ENCODE data around the gene TMEM139. TPM values are rescaled to one million over a fixed set of nuclear protein-coding genes. Genes with fewer than 3 reads are reported as not detected.

Gene TMEM139
- total RNA-seq, 1 donor from 2014 or later: 0.20 TPM

- TF ChIP-seq CTCF (IDR thresholded peaks at IDR 0.05; ENCODE audit: insufficient read depth, low read depth, low read length): no peak
- TF ChIP-seq EZH2 (IDR thresholded peaks at IDR 0.05; ENCODE audit: insufficient read depth, low read length): no peak
- H3K4me2 ChIP-seq (ENCODE audit: low read length): no peak overlapping the region
- Mint-ChIP-seq H3K4me3 (ENCODE audit: unreplicated experiment) (no peak overlapping the region), H3K27ac (ENCODE audit: unreplicated experiment) (no peak overlapping the region), H3K4me1 (ENCODE audit: low read depth, unreplicated experiment) (no peaks in the 10 kb centered on the region), H3K9me3 (ENCODE audit: unreplicated experiment) (no peaks in the 10 kb centered on the region), H3K36me3 (ENCODE audit: low read depth, unreplicated experiment) (no peaks in the 10 kb centered on the region), H3K27me3 (ENCODE audit: low read depth, unreplicated experiment) (peaks cover 2% of the 10 kb centered on the region)
- H2AFZ ChIP-seq (ENCODE audit: low read depth, low read length): no peak overlapping the region
- no peak for DNase-seq (ENCODE audit: low read depth)
- no peaks in the 10 kb centered on the region for H3K4me1 ChIP-seq (ENCODE audit: insufficient read depth, low read length)
- H3K27ac ChIP-seq (ENCODE audit: low read depth, low read length): no peak overlapping the region
- H3K36me3 ChIP-seq (ENCODE audit: insufficient read depth, low read length): no peaks in the 10 kb centered on the region
- H3K27me3 ChIP-seq (ENCODE audit: insufficient read depth, low read length): no peaks in the 10 kb centered on the region
- no peak overlapping the region for H3K9ac ChIP-seq (ENCODE audit: low read length)
- no peaks in the 10 kb centered on the region for H3K79me2 ChIP-seq (ENCODE audit: insufficient read depth, low read length)
- FAIRE-seq: no peak
- H3K4me3 ChIP-seq (ENCODE audit: insufficient read depth, low read depth, low read length): no peak overlapping the region
- no peaks in the 10 kb centered on the region for H4K20me1 ChIP-seq (ENCODE audit: insufficient read depth, low read length)
- no peaks in the 10 kb centered on the region for H3K9me3 ChIP-seq (ENCODE audit: insufficient read depth, low read depth, low read length)
These were observed 28.4 kb upstream of the TMEM139 start for GRCh38 chr7:143256325-143256724.

- Histone ChIP-seq H3K36me3 (ENCODE audit: insufficient read depth, low read length) (no peaks in the 10 kb centered on the region), H3K9ac (ENCODE audit: low read length) (no peak overlapping the region), H3K9me3 (ENCODE audit: insufficient read depth, low read depth, low read length) (no peaks in the 10 kb centered on the region), H3K4me1 (ENCODE audit: insufficient read depth, low read length) (no peaks in the 10 kb centered on the region), H4K20me1 (ENCODE audit: insufficient read depth, low read length) (no peaks in the 10 kb centered on the region), H3K27me3 (ENCODE audit: insufficient read depth, low read length) (no peaks in the 10 kb centered on the region), H3K27ac (ENCODE audit: low read depth, low read length) (no peak overlapping the region), H3K4me2 (ENCODE audit: low read length) (no peak overlapping the region), H3K79me2 (ENCODE audit: insufficient read depth, low read length) (no peaks in the 10 kb centered on the region), H2AFZ (ENCODE audit: low read depth, low read length) (no peak overlapping the region), H3K4me3 (ENCODE audit: insufficient read depth, low read depth, low read length) (no peak overlapping the region)
- peaks cover 2% of the 10 kb centered on the region for H3K27me3 Mint-ChIP-seq (ENCODE audit: low read depth, unreplicated experiment)
- DNase-seq (ENCODE audit: low read depth): no peak
- TF ChIP-seq EZH2 (IDR thresholded peaks at IDR 0.05; ENCODE audit: insufficient read depth, low read length) (no peak), CTCF (IDR thresholded peaks at IDR 0.05; ENCODE audit: insufficient read depth, low read depth, low read length) (no peak)
- H3K9me3 Mint-ChIP-seq (ENCODE audit: unreplicated experiment): no peaks in the 10 kb centered on the region
- H3K36me3 Mint-ChIP-seq (ENCODE audit: low read depth, unreplicated experiment): no peaks in the 10 kb centered on the region
- no peak for FAIRE-seq
- H3K4me3 Mint-ChIP-seq (ENCODE audit: unreplicated experiment): no peak overlapping the region
- H3K27ac Mint-ChIP-seq (ENCODE audit: unreplicated experiment): no peak overlapping the region
- no peaks in the 10 kb centered on the region for H3K4me1 Mint-ChIP-seq (ENCODE audit: low read depth, unreplicated experiment)
These were observed 27.8 kb upstream of the TMEM139 start for GRCh38 chr7:143256932-143257331.

- Histone ChIP-seq H3K36me3 (ENCODE audit: insufficient read depth, low read length) (no peaks in the 10 kb centered on the region), H3K79me2 (ENCODE audit: insufficient read depth, low read length) (no peaks in the 10 kb centered on the region), H2AFZ (ENCODE audit: low read depth, low read length) (no peak overlapping the region), H3K9me3 (ENCODE audit: insufficient read depth, low read depth, low read length) (no peaks in the 10 kb centered on the region), H3K4me1 (ENCODE audit: insufficient read depth, low read length) (no peaks in the 10 kb centered on the region), H3K27me3 (ENCODE audit: insufficient read depth, low read length) (no peaks in the 10 kb centered on the region), H4K20me1 (ENCODE audit: insufficient read depth, low read length) (no peaks in the 10 kb centered on the region), H3K27ac (ENCODE audit: low read depth, low read length) (no peak overlapping the region), H3K9ac (ENCODE audit: low read length) (no peak overlapping the region), H3K4me2 (ENCODE audit: low read length) (no peak overlapping the region), H3K4me3 (ENCODE audit: insufficient read depth, low read depth, low read length) (no peak overlapping the region)
- Mint-ChIP-seq H3K4me1 (ENCODE audit: low read depth, unreplicated experiment) (no peaks in the 10 kb centered on the region), H3K27me3 (ENCODE audit: low read depth, unreplicated experiment) (peaks cover 2% of the 10 kb centered on the region), H3K4me3 (ENCODE audit: unreplicated experiment) (no peak overlapping the region), H3K9me3 (ENCODE audit: unreplicated experiment) (no peaks in the 10 kb centered on the region), H3K36me3 (ENCODE audit: low read depth, unreplicated experiment) (no peaks in the 10 kb centered on the region), H3K27ac (ENCODE audit: unreplicated experiment) (no peak overlapping the region)
- no peak for DNase-seq (ENCODE audit: low read depth)
- no peak for FAIRE-seq
- TF ChIP-seq CTCF (IDR thresholded peaks at IDR 0.05; ENCODE audit: insufficient read depth, low read depth, low read length) (no peak), EZH2 (IDR thresholded peaks at IDR 0.05; ENCODE audit: insufficient read depth, low read length) (no peak)
These were observed 27.3 kb upstream of the TMEM139 start for GRCh38 chr7:143257501-143257900.

Data from astrocyte (in vitro differentiated cells and primary cell).